Measurements from ENCODE around the gene ARHGAP6.

DNA sequence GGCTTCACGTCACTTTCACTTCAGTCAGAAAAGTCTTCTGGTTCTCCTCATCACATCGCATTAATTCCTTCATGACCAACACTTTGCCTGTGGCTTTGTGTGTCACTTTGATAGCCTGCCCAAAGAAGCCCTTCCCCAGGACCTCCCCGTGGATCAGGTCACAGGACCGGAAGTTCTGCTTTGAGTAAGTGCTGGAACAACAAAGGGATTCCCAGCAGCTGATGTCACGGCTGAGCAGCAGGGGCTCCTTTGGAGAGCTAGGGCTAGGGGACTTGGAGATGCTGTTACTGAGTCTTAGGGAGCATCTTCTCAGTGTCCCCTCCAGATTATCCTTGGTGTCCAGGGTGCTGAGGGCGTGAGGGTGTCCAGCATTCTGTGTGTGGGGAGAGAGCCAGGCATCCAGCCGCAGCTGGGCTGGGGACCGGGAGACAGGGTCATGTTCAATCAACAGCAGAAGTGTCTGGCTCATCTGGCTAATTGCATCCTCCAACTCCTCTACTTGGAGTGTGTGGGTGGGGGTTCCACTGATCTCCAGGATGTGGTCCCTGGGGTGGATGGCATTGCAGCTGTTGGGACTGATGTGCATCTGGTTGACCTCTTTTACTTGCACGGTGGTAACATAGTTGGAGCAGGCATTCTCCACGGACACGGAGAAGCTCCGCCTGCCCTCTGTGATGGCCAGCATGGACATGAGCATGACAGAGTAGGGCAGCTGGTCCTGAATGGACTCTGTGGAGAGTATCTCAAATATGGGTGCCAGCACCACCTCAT is 39.2 kb upstream of the ARHGAP6 start:
- TF ChIP-seq, protein P1, sequence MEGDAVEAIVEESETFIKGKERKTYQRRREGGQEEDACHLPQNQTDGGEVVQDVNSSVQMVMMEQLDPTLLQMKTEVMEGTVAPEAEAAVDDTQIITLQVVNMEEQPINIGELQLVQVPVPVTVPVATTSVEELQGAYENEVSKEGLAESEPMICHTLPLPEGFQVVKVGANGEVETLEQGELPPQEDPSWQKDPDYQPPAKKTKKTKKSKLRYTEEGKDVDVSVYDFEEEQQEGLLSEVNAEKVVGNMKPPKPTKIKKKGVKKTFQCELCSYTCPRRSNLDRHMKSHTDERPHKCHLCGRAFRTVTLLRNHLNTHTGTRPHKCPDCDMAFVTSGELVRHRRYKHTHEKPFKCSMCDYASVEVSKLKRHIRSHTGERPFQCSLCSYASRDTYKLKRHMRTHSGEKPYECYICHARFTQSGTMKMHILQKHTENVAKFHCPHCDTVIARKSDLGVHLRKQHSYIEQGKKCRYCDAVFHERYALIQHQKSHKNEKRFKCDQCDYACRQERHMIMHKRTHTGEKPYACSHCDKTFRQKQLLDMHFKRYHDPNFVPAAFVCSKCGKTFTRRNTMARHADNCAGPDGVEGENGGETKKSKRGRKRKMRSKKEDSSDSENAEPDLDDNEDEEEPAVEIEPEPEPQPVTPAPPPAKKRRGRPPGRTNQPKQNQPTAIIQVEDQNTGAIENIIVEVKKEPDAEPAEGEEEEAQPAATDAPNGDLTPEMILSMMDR (conservative IDR thresholded peaks at IDR 0.05 in 1 of 2, IDR thresholded peaks at IDR 0.05 in 1 of 2; ENCODE audit: extremely low read depth in 1 of 2, insufficient read depth in 1 of 2, low read depth in 1 of 2, low read length in 2 of 2): no peak
- TF ChIP-seq EZH2 (IDR thresholded peaks at IDR 0.05; ENCODE audit: borderline replicate concordance, low read length): no peak

Data from mammary epithelial cell (primary cell).